ENCODE measurements around the gene AUP1. TPM values are rescaled to one million over a fixed set of nuclear protein-coding genes. Genes with fewer than 3 reads are reported as not detected.

Gene AUP1
- total and polyA plus RNA-seq, 2 experiments from 2014 or later = 121 to 195 TPM

GRCh38 chr2:74495440-74495839 lies 34.1 kb downstream of the AUP1 start:
- Histone ChIP-seq H3K4me1 (ENCODE audit: insufficient read depth) (peaks cover 28% of the 10 kb centered on the region), H2AFZ (no peak overlapping the region), H4K20me1 (ENCODE audit: insufficient read depth, poor library complexity, severe bottlenecking) (no peaks in the 10 kb centered on the region), H3K4me2 (no peak overlapping the region), H3K9me2 (replicated peaks; ENCODE audit: insufficient read depth) (no peaks in the 10 kb centered on the region), H3K27ac (no peak overlapping the region), H3K4me3 (no peak overlapping the region), H3K79me2 (no peaks in the 10 kb centered on the region), H3K9me3 (ENCODE audit: low read depth) (no peaks in the 10 kb centered on the region), H3K36me3 (replicated peaks; ENCODE audit: insufficient read depth, low read depth) (no peaks in the 10 kb centered on the region), H3K27me3 (peaks cover 42% of the 10 kb centered on the region)
- 93% methylated on average over 1 of the region's 1 CpG for WGBS (ENCODE audit: low lambda C conversion rate, missing lambda C conversion rate)
- no peak for DNase-seq (ENCODE audit: low spot score)
- TF ChIP-seq EZH2 (IDR thresholded peaks at IDR 0.05; ENCODE audit: borderline replicate concordance) = no peak
- TF ChIP-seq CTCF (IDR thresholded peaks at IDR 0.05; ENCODE audit: poor library complexity) = no peak
- TF ChIP-seq EZH2phosphoT487 (IDR thresholded peaks at IDR 0.05; ENCODE audit: low read depth, severe bottlenecking, unreplicated experiment) = no peak

DNA sequence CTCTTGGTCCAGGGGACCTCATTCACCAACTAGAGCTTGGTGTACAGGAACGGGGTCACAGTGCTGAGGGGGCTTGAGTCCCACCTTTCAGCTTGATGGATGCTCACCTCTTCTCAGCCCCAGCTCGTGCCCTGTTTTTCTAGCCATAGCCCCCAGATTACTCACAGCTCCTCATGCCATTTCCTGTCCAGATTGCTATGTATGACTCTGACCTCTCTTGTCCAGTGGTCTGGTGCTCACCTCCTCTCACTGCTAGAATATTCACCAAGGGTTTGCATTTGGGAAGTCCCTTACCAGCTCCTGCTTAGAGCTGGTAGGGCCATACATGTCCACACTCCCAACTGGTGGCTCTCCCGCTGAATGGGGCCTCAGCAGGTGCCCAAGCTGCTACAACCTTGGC lies 36.0 kb downstream of the AUP1 start:
- Histone ChIP-seq H3K27me3 (peaks cover 24% of the 10 kb centered on the region), H3K9me3 (ENCODE audit: low read depth) (no peaks in the 10 kb centered on the region), H3K4me1 (ENCODE audit: insufficient read depth) (peaks cover 12% of the 10 kb centered on the region), H3K36me3 (replicated peaks; ENCODE audit: insufficient read depth, low read depth) (no peaks in the 10 kb centered on the region), H3K4me2 (no peak overlapping the region), H3K27ac (no peak overlapping the region), H3K9me2 (replicated peaks; ENCODE audit: insufficient read depth) (no peaks in the 10 kb centered on the region), H2AFZ (no peak overlapping the region), H4K20me1 (ENCODE audit: insufficient read depth, poor library complexity, severe bottlenecking) (no peaks in the 10 kb centered on the region), H3K4me3 (no peak overlapping the region), H3K79me2 (no peaks in the 10 kb centered on the region)
- 92% methylated on average over 3 of the region's 3 CpGs for WGBS (ENCODE audit: low lambda C conversion rate, missing lambda C conversion rate)
- DNase-seq (ENCODE audit: low spot score) = no peak
- TF ChIP-seq CTCF (IDR thresholded peaks at IDR 0.05; ENCODE audit: poor library complexity) = no peak
- no peak for TF ChIP-seq EZH2phosphoT487 (IDR thresholded peaks at IDR 0.05; ENCODE audit: low read depth, severe bottlenecking, unreplicated experiment)
- TF ChIP-seq EZH2 (IDR thresholded peaks at IDR 0.05; ENCODE audit: borderline replicate concordance) = no peak

GRCh38 chr2:74491648-74492544 lies 37.6 kb downstream of the AUP1 start:
- no peaks in the 10 kb centered on the region for H3K4me1 ChIP-seq (ENCODE audit: insufficient read depth)
- no peaks in the 10 kb centered on the region for H3K79me2 ChIP-seq
- peaks cover 7% of the 10 kb centered on the region for H3K27me3 ChIP-seq
- H3K27ac ChIP-seq = no peak overlapping the region
- H3K4me3 ChIP-seq = no peak overlapping the region
- H3K9me2 ChIP-seq (replicated peaks; ENCODE audit: insufficient read depth) = no peaks in the 10 kb centered on the region
- H3K4me2 ChIP-seq = no peak overlapping the region
- DNase-seq (ENCODE audit: low spot score) = no peak
- no peaks in the 10 kb centered on the region for H3K9me3 ChIP-seq (ENCODE audit: low read depth)
- 95% methylated on average over 12 of the region's 12 CpGs for WGBS (ENCODE audit: low lambda C conversion rate, missing lambda C conversion rate)
- no peaks in the 10 kb centered on the region for H3K36me3 ChIP-seq (replicated peaks; ENCODE audit: insufficient read depth, low read depth)
- TF ChIP-seq CTCF (IDR thresholded peaks at IDR 0.05; ENCODE audit: poor library complexity) (no peak), EZH2phosphoT487 (IDR thresholded peaks at IDR 0.05; ENCODE audit: low read depth, severe bottlenecking, unreplicated experiment) (no peak), EZH2 (IDR thresholded peaks at IDR 0.05; ENCODE audit: borderline replicate concordance) (no peak)
- H4K20me1 ChIP-seq (ENCODE audit: insufficient read depth, poor library complexity, severe bottlenecking) = no peaks in the 10 kb centered on the region
- no peak overlapping the region for H2AFZ ChIP-seq

Data from hepatocyte (in vitro differentiated cells).